Transverse colon (tissue), 4 donors: ENCODE measurements around the gene PPP1R14C.

Source experiments
- POLR2AphosphoS5 ChIP-seq, 3 donors: sonication (generic); formaldehyde crosslinking; IDR thresholded peaks; one replicate each; pipeline ENCODE4 v1.6.1; 2016; ENCODE audit warnings: antibody characterized with exemption in 3 of 3
- TF ChIP-seq, protein P1 (sequence below), 5 experiments: fragments of 200-600 bp in 3 of 5; fragments of 450-650 bp in 2 of 5; sonication (generic) in 3 of 5; IDR thresholded peaks; 1 replicate in 2 of 5; 2 replicates in 3 of 5; pipeline ENCODE4 v1.5.1; 2016 to 2017; ENCODE audit warnings: antibody characterized with exemption in 5 of 5, inconsistent platforms in 3 of 5, mild to moderate bottlenecking in 2 of 5, moderate library complexity in 1 of 5

- TF ChIP-seq, protein P1, sequence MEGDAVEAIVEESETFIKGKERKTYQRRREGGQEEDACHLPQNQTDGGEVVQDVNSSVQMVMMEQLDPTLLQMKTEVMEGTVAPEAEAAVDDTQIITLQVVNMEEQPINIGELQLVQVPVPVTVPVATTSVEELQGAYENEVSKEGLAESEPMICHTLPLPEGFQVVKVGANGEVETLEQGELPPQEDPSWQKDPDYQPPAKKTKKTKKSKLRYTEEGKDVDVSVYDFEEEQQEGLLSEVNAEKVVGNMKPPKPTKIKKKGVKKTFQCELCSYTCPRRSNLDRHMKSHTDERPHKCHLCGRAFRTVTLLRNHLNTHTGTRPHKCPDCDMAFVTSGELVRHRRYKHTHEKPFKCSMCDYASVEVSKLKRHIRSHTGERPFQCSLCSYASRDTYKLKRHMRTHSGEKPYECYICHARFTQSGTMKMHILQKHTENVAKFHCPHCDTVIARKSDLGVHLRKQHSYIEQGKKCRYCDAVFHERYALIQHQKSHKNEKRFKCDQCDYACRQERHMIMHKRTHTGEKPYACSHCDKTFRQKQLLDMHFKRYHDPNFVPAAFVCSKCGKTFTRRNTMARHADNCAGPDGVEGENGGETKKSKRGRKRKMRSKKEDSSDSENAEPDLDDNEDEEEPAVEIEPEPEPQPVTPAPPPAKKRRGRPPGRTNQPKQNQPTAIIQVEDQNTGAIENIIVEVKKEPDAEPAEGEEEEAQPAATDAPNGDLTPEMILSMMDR (IDR thresholded peaks at IDR 0.05), result no peak
- no peak for TF ChIP-seq POLR2AphosphoS5 (IDR thresholded peaks at IDR 0.05)
These were observed 32.8 kb downstream of the PPP1R14C start for GRCh38 chr6:150175586-150176151.
